Hepatocyte (in vitro differentiated cells): ENCODE results near the gene CCDC60.

Source experiments
- EZH2phosphoT487 ChIP-seq: fragments of 200-600 bp; sonication (generic); IDR thresholded peaks from one replicate; pipeline ENCODE4 v1.6.1; 2018; ENCODE audit warnings: antibody characterized with exemption, mild to moderate bottlenecking, low read depth, moderate library complexity; ENCODE audit not compliant: unreplicated experiment, severe bottlenecking
- TF ChIP-seq, protein P1 (sequence below): fragments of 200-600 bp; sonication (generic); IDR thresholded peaks from 2 replicates; pipeline ENCODE4 v1.5.1; 2016; ENCODE audit warnings: antibody characterized with exemption, mild to moderate bottlenecking; ENCODE audit not compliant: poor library complexity

DNA sequence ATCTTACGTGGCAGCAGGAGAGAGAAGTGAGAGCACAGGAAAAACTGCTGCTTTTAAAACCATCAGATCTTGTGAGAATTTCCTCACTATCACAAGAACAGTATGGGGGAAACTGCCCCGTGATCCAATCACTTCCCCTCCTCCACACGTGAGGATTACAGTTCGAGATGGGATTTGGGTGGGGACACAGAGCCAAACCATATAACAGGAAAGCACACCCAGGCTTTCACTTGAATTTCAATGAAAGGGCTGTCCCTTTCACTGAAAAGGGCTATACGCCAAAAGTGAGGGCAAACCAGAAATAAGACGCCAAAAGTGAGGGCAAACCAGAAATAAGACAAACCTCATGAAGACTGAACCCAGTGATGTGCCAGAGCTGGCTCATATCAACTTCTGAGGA is 236.2 kb downstream of the CCDC60 start:
- no peak for TF ChIP-seq EZH2phosphoT487
- TF ChIP-seq, protein P1, sequence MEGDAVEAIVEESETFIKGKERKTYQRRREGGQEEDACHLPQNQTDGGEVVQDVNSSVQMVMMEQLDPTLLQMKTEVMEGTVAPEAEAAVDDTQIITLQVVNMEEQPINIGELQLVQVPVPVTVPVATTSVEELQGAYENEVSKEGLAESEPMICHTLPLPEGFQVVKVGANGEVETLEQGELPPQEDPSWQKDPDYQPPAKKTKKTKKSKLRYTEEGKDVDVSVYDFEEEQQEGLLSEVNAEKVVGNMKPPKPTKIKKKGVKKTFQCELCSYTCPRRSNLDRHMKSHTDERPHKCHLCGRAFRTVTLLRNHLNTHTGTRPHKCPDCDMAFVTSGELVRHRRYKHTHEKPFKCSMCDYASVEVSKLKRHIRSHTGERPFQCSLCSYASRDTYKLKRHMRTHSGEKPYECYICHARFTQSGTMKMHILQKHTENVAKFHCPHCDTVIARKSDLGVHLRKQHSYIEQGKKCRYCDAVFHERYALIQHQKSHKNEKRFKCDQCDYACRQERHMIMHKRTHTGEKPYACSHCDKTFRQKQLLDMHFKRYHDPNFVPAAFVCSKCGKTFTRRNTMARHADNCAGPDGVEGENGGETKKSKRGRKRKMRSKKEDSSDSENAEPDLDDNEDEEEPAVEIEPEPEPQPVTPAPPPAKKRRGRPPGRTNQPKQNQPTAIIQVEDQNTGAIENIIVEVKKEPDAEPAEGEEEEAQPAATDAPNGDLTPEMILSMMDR: no peak
